ENCODE measurements around the gene KLF5. TPM values are rescaled to one million over a fixed set of nuclear protein-coding genes. Genes with fewer than 3 reads are reported as not detected.
"Not testable (repeated sequence)": the region's sequence is repeated elsewhere in the genome, so short reads cannot be mapped to it uniquely, and the experiment has no call there.

KLF5 gene
- total RNA-seq: 0.89 TPM
- long read RNA-seq: 0 reads

GRCh38 chr13:73058736-73059459 is at the start of gene KLF5:
TSS of gene KLF5 (plus strand) at chr13:73059005. CDS start at chr13:73059328, 323 bp downstream.
- peak; percentile 98 for DNase-seq
- intact Hi-C loops (cut with micrococcal nuclease): no loop called here
- peak; percentile 99 for ATAC-seq

- intact Hi-C loops (cut with micrococcal nuclease): no loop called here
Measured at GRCh38 chr13:73011751-73012150, 47.1 kb upstream of the KLF5 start.

GRCh38 chr13:73015805-73016204 is 43.0 kb upstream of the KLF5 start:
- DNase-seq (no peak), ATAC-seq (no peak)
- intact Hi-C loops (cut with micrococcal nuclease): no loop called here

More at GRCh38 chr13:73011751-73012150, 47.1 kb upstream of the KLF5 start:
- no peak for DNase-seq
- no peak for ATAC-seq

GRCh38 chr13:73018336-73018735 is 40.5 kb upstream of the KLF5 start:
- no peak for DNase-seq

GRCh38 chr13:73025217-73026012 is 33.4 kb upstream of the KLF5 start:
- ATAC-seq (no peak), DNase-seq (no peak)
- intact Hi-C loops (cut with micrococcal nuclease): no loop called here

More at GRCh38 chr13:73018336-73018735, 40.5 kb upstream of the KLF5 start:
- intact Hi-C loops (cut with micrococcal nuclease): no loop called here
- ATAC-seq: no peak

- ATAC-seq (no peak), DNase-seq (no peak)
- intact Hi-C loops (cut with micrococcal nuclease): no loop called here
Measured at GRCh38 chr13:73034901-73035300, 23.9 kb upstream of the KLF5 start.

GRCh38 chr13:73035660-73036059 is 23.1 kb upstream of the KLF5 start:
- no peak for ATAC-seq
- no peak for DNase-seq
- intact Hi-C loops (cut with micrococcal nuclease): no loop called here

- ATAC-seq (peak; percentile 38), DNase-seq (no peak)
- intact Hi-C loops (cut with micrococcal nuclease): no loop called here
Measured at GRCh38 chr13:73036566-73036965, 22.2 kb upstream of the KLF5 start.

GRCh38 chr13:73038064-73038463 is 20.7 kb upstream of the KLF5 start:
- intact Hi-C loops (cut with micrococcal nuclease): no loop called here
- ATAC-seq: no peak
- no peak for DNase-seq

- ATAC-seq (no peak), DNase-seq (no peak)
- intact Hi-C loops (cut with micrococcal nuclease): no loop called here
Measured at GRCh38 chr13:73039201-73040108, 19.4 kb upstream of the KLF5 start.

GRCh38 chr13:73040484-73040883 is 18.3 kb upstream of the KLF5 start:
- intact Hi-C loops (cut with micrococcal nuclease): no loop called here
- no peak for ATAC-seq
- DNase-seq: no peak

- DNase-seq (no peak), ATAC-seq (no peak)
- intact Hi-C loops (cut with micrococcal nuclease): no loop called here
Measured at GRCh38 chr13:73040968-73041596, 17.7 kb upstream of the KLF5 start.

- DNase-seq: no peak
- intact Hi-C loops (cut with micrococcal nuclease): no loop called here
- no peak for ATAC-seq
Measured at GRCh38 chr13:73045031-73045430, 13.8 kb upstream of the KLF5 start.

GRCh38 chr13:73048615-73049014 is 10.2 kb upstream of the KLF5 start:
- intact Hi-C loops (cut with micrococcal nuclease); ATAC-seq; DNase-seq: not testable (repeated sequence)

- intact Hi-C loops (cut with micrococcal nuclease): no loop called here
- DNase-seq (no peak), ATAC-seq (no peak)
Measured at GRCh38 chr13:73054712-73055111, 4.1 kb upstream of the KLF5 start.

GRCh38 chr13:73055813-73056564 is 2.8 kb upstream of the KLF5 start:
- no peak for DNase-seq
- intact Hi-C loops (cut with micrococcal nuclease): no loop called here
- ATAC-seq: no peak

- no peak for DNase-seq
- intact Hi-C loops (cut with micrococcal nuclease): no loop called here
- no peak for ATAC-seq
Measured at GRCh38 chr13:73056565-73056962, 2.2 kb upstream of the KLF5 start.

- DNase-seq (no peak), ATAC-seq (no peak)
- intact Hi-C loops (cut with micrococcal nuclease): no loop called here
Measured at GRCh38 chr13:73057284-73058063, 1.3 kb upstream of the KLF5 start.

Measured in left ventricle myocardium superior (tissue), 1 donor.